Measurements from ENCODE around the gene GTF3C5. TPM values are rescaled to one million over a fixed set of nuclear protein-coding genes. Genes with fewer than 3 reads are reported as not detected.

Gene GTF3C5
- polyA plus RNA-seq, 1 experiment = 47.7 TPM

DNA sequence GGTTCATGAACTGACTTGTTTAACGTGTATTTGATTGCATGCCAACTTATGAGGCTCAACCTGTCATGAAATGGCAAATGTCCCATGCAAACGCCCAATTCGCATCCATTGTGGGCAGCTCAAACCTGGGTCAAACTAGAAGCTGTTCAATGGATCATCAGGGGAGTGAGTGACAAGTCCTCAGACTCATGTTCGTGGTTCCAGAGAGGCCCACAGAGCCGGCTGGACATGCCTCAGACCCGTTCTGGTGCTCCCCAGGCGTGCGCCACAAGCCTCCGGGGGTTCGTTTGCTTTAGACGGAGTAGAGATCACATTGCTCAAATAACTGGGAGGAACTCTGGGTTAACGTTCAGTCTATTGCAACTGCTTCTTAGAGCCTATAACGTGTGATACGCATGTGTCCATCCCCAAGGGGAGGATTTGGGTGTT, 37.3 kb upstream of the GTF3C5 start:
- H3K36me3 ChIP-seq (ENCODE audit: control insufficient read depth, insufficient read depth, low read length) = no peaks in the 10 kb centered on the region
- ChIA-PET POLR2A (no interaction called here), CTCF (interaction anchor here (1.6 to 2.0 kb wide), 2 partner anchors 28 to 29 kb away, joined by 6 to 9 read pairs; no protein-coding TSS in a partner anchor)
- peaks cover 12% of the 10 kb centered on the region for H3K27me3 ChIP-seq (ENCODE audit: control insufficient read depth, insufficient read depth, low read length)
- DNase-seq (ENCODE audit: low read depth) = no peak
- H3K4me3 ChIP-seq (ENCODE audit: low read depth, low read length) = no peak overlapping the region
- no peak for TF ChIP-seq CTCF (IDR thresholded peaks at IDR 0.05; ENCODE audit: insufficient read depth, low read depth, low read length)

DNA sequence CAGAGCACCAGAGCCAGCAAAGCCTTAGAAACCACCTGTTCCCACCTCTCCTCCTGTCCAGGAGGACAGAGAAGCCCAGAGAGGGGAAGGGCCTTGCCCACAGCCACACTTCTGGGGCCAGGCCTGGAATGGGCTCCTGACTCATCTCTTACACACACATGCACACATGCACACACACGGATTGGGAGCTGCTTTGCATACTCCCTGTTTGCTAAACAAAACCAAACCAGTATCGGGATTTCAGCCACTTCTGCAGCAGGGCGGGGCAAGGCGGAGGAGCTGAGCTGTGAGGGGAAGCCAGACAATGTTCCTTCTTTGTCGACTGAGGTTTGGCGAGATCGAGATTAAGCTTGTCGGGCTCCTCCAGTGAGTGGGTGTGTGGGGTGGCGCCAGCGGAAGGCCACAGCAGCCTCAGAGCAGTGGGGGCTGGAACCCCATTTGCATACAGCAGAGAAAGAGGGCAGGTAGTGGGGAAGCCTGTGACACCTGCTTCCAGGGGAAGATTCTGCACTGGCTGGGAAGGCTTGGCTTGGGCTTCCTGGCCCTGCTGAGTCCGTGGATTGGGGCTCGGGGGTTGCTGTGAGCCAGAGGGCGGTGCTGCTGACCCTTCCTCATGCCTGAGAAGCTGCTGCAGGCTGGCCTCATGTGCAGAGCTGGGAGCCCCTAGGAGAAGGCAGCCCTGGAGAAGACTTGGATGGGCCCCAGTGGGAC, 36.2 kb upstream of the GTF3C5 start:
- POLR2A ChIA-PET = no interaction called here
- DNase-seq (ENCODE audit: low read depth) = no peak
- Histone ChIP-seq H3K36me3 (ENCODE audit: control insufficient read depth, insufficient read depth, low read length) (no peaks in the 10 kb centered on the region), H3K27me3 (ENCODE audit: control insufficient read depth, insufficient read depth, low read length) (peaks cover 15% of the 10 kb centered on the region), H3K4me3 (ENCODE audit: low read depth, low read length) (no peak overlapping the region)
- CTCF ChIA-PET = interaction anchor here (0.6 to 2.0 kb wide), 2 partner anchors 27 to 557 kb away, joined by 4 to 9 read pairs; no protein-coding TSS in a partner anchor
- TF ChIP-seq CTCF (IDR thresholded peaks at IDR 0.05; ENCODE audit: insufficient read depth, low read depth, low read length) = no peak

DNA sequence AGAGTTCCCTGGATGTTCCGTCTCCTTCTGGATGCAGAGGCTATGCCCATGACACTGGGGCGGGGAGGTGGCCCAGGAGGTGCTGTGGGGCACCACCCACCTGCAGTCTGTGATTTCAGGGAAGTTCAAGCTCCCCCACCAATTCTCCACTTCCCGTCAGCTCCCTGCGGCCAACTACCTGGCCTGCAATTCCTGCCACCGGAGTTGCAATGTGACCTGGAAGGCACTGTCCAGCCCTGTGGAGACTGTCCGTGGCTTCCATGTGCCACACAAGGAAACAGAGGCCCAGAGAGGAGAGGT, 35.7 kb upstream of the GTF3C5 start:
- Histone ChIP-seq H3K4me3 (ENCODE audit: low read depth, low read length) (no peak overlapping the region), H3K27me3 (ENCODE audit: control insufficient read depth, insufficient read depth, low read length) (peaks cover 18% of the 10 kb centered on the region), H3K36me3 (ENCODE audit: control insufficient read depth, insufficient read depth, low read length) (no peaks in the 10 kb centered on the region)
- TF ChIP-seq CTCF (IDR thresholded peaks at IDR 0.05; ENCODE audit: insufficient read depth, low read depth, low read length) = no peak
- ChIA-PET POLR2A (no interaction called here), CTCF (interaction anchor here (2.0 kb wide), 1 partner anchor 27 kb away, joined by 9 read pairs; no protein-coding TSS in a partner anchor)
- DNase-seq (ENCODE audit: low read depth) = no peak

GRCh38 chr9:132995879-132996278, 34.9 kb upstream of the GTF3C5 start:
- CTCF ChIA-PET = interaction anchor here (1.0 to 2.0 kb wide), 2 partner anchors 18 to 26 kb away, joined by 4 to 9 read pairs; no protein-coding TSS in a partner anchor
- Histone ChIP-seq H3K27me3 (ENCODE audit: control insufficient read depth, insufficient read depth, low read length) (peaks cover 19% of the 10 kb centered on the region), H3K4me3 (ENCODE audit: low read depth, low read length) (no peak overlapping the region), H3K36me3 (ENCODE audit: control insufficient read depth, insufficient read depth, low read length) (no peaks in the 10 kb centered on the region)
- POLR2A ChIA-PET = no interaction called here
- DNase-seq (ENCODE audit: low read depth) = no peak
- no peak for TF ChIP-seq CTCF (IDR thresholded peaks at IDR 0.05; ENCODE audit: insufficient read depth, low read depth, low read length)

DNA sequence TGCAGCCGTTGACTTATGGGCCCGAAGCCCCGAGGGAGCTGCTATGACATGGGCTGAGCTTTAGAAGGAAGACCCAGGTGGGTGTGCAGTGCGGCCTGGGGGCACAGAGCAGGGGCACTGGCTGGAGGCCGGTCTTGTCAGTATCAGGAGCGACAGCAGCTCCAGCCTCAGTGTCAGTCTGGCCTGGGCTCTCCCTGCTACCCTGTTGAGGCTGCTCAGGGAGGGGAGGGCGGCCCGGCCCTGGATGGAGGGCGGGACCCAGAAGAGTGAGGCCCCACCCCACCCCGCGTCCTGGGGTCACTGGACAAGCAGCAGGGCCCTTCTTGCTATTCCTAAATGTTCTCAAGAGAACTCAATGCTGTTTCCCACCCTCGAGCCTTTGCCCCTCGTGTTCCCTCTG, 34.3 kb upstream of the GTF3C5 start:
- ChIA-PET CTCF (interaction anchor here (1.0 kb wide), 1 partner anchor 19 kb away, joined by 4 read pairs; no protein-coding TSS in a partner anchor), POLR2A (no interaction called here)

More for the DNA sequence above, 34.3 kb upstream of the GTF3C5 start:
- DNase-seq (ENCODE audit: low read depth) = no peak
- peaks cover 16% of the 10 kb centered on the region for H3K27me3 ChIP-seq (ENCODE audit: control insufficient read depth, insufficient read depth, low read length)
- no peaks in the 10 kb centered on the region for H3K36me3 ChIP-seq (ENCODE audit: control insufficient read depth, insufficient read depth, low read length)
- no peak for TF ChIP-seq CTCF (IDR thresholded peaks at IDR 0.05; ENCODE audit: insufficient read depth, low read depth, low read length)
- H3K4me3 ChIP-seq (ENCODE audit: low read depth, low read length) = no peak overlapping the region

Data from BJ (cell line).